ENCODE results near the gene MAPK6.

GRCh38 chr15:52114261-52115055 is 95.4 kb downstream of the MAPK6 start:
- TF ChIP-seq ERF (CRISPR knock-in tag; IDR thresholded peaks at IDR 0.05) (no peak), SPI1 (IDR thresholded peaks at IDR 0.05; ENCODE audit: borderline replicate concordance, low read depth, low read length) (no peak), MXI1 (IDR thresholded peaks at IDR 0.05; ENCODE audit: low read depth, low read length) (no peak), JUNB (CRISPR knock-in tag; conservative IDR thresholded peaks at IDR 0.05) (no peak), MCM7 (IDR thresholded peaks at IDR 0.05) (no peak), ZNF232 (CRISPR knock-in tag; IDR thresholded peaks at IDR 0.05) (no peak)

Measured in K562 (cell line).